HepG2 (cell line): Measurements from ENCODE around the gene GFPT1. TPM values are rescaled to one million over a fixed set of nuclear protein-coding genes. Genes with fewer than 3 reads are reported as not detected.

Experiments
- DZIP1 ChIP-seq: sonication (generic); formaldehyde crosslinking; IDR thresholded peaks from 2 replicates; pipeline ENCODE4 v1.5.0; 2020; ENCODE audit warnings: mild to moderate bottlenecking, missing genetic modification reagents
- FOXK2 ChIP-seq: fragments of 450-650 bp; IDR thresholded peaks from 2 replicates; pipeline ENCODE4 v1.6.1; 2016
- HHEX ChIP-seq: IDR thresholded peaks from 2 replicates; pipeline ENCODE4 v1.6.1; 2016; ENCODE audit warnings: control low read depth
- HOXA9 ChIP-seq: sonication (generic); formaldehyde crosslinking; IDR thresholded peaks from 2 replicates; pipeline ENCODE4 v1.8.1; 2022; ENCODE audit warnings: missing genetic modification reagents, mild to moderate bottlenecking, moderate library complexity, borderline replicate concordance
- IKZF1 ChIP-seq: fragments of 450-650 bp; IDR thresholded peaks from 2 replicates; pipeline ENCODE4 v1.7.1; 2016
- IRF1 ChIP-seq: sonication (generic); formaldehyde crosslinking; IDR thresholded peaks from 2 replicates; pipeline ENCODE4 v1.4.0; 2020; ENCODE audit warnings: low read depth, mild to moderate bottlenecking, missing genetic modification reagents
- KDM4B ChIP-seq: sonication (generic); formaldehyde crosslinking; IDR thresholded peaks from 2 replicates; pipeline ENCODE4 v1.4.0; 2020; ENCODE audit warnings: missing genetic modification reagents
- POGZ ChIP-seq: sonication (generic); formaldehyde crosslinking; IDR thresholded peaks from 2 replicates; pipeline ENCODE4 v1.4.0; 2020; ENCODE audit warnings: mild to moderate bottlenecking, missing genetic modification reagents
- POLR2AphosphoS2 ChIP-seq: IDR thresholded peaks from 2 replicates; pipeline ENCODE4 v1.6.1; 2011; ENCODE audit warnings: low read depth, low read length, improper control_type of control experiment
- SIX4 ChIP-seq: sonication (generic); formaldehyde crosslinking; IDR thresholded peaks from 2 replicates; pipeline ENCODE4 v1.4.0; 2020; ENCODE audit warnings: missing genetic modification reagents
- TEAD3 ChIP-seq: optimal IDR thresholded peaks from 2 replicates; pipeline ENCODE3; 2016; ENCODE audit warnings: borderline replicate concordance
- ZMYM4 ChIP-seq: sonication (generic); formaldehyde crosslinking; IDR thresholded peaks from 2 replicates; pipeline ENCODE4 v1.8.1; 2023; ENCODE audit warnings: mild to moderate bottlenecking, missing genetic modification reagents
- ZNF121 ChIP-seq: sonication (generic); formaldehyde crosslinking; IDR thresholded peaks from 2 replicates; pipeline ENCODE4 v1.5.0; 2020; ENCODE audit warnings: mild to moderate bottlenecking, missing genetic modification reagents
- ZNF281 ChIP-seq: sonication (generic); formaldehyde crosslinking; IDR thresholded peaks from 2 replicates; pipeline ENCODE4 v1.4.0; 2020; ENCODE audit warnings: missing genetic modification reagents, borderline replicate concordance
- ZNF335 ChIP-seq: sonication (generic); formaldehyde crosslinking; IDR thresholded peaks from 2 replicates; pipeline ENCODE4 v1.4.0; 2020; ENCODE audit warnings: missing genetic modification reagents
- ZNF512B ChIP-seq: sonication (generic); formaldehyde crosslinking; IDR thresholded peaks from 2 replicates; pipeline ENCODE4 v1.5.1; 2020; ENCODE audit warnings: missing genetic modification reagents, mild to moderate bottlenecking, borderline replicate concordance
- ZNF564 ChIP-seq: sonication (generic); formaldehyde crosslinking; IDR thresholded peaks from 2 replicates; pipeline ENCODE4 v1.8.1; 2023; ENCODE audit warnings: mild to moderate bottlenecking, missing genetic modification reagents
- ZNF652 ChIP-seq: IDR thresholded peaks from 2 replicates; pipeline ENCODE4 v1.6.1; 2016; ENCODE audit warnings: low read depth, borderline replicate concordance
- ZNF691 ChIP-seq: sonication (generic); formaldehyde crosslinking; IDR thresholded peaks from 2 replicates; pipeline ENCODE4 v1.4.0; 2020; ENCODE audit warnings: missing genetic modification reagents, low read depth, mild to moderate bottlenecking, borderline replicate concordance
- ZNF768 ChIP-seq: sonication (generic); formaldehyde crosslinking; IDR thresholded peaks from 2 replicates; pipeline ENCODE4 v1.4.0; 2020; ENCODE audit warnings: missing genetic modification reagents
- ZNF781 ChIP-seq: sonication (generic); formaldehyde crosslinking; IDR thresholded peaks from 2 replicates; pipeline ENCODE4 v1.5.1; 2020; ENCODE audit warnings: borderline replicate concordance, mild to moderate bottlenecking, missing genetic modification reagents; ENCODE audit errors: not compliant biosample characterization
- polyA plus RNA-seq, 8 experiments: library from polyadenylated mRNA; depleted of rRNA in 3 of 8; stranded (reverse) in 7 of 8; unstranded in 1 of 8; fragments of >200 nt; fragmentation: Illumina TruSeq in 4 of 8; extraction: Trizol in 4 of 8; gene quantifications; 2 replicates each; pipeline versions ENCODE4 v1.2.1 to v1.2.3, GENCODE V29; 2011 to 2016; ENCODE audit warnings: low read depth in 4 of 8, missing spikeins in 1 of 8, mixed read lengths in 1 of 8; ENCODE audit not compliant: insufficient read depth in 1 of 8
- total RNA-seq, 5 experiments: library from RNA; depleted of rRNA; stranded (reverse); fragments of >200 nt; fragmentation: Illumina TruSeq; extraction: Trizol; gene quantifications; 2 replicates each; pipeline ENCODE4 v1.2.3, GENCODE V29; 2016; ENCODE audit warnings: low read depth in 1 of 5

GFPT1 gene
- total and polyA plus RNA-seq, 2 of the 13 experiments (the other 11 are each of a cell fraction or from before 2014, with no cell fraction given): 24.0 to 84.9 TPM

- TF ChIP-seq ZNF512B (CRISPR knock-in tag) (no peak), ZNF768 (CRISPR knock-in tag) (0 out of 2 replicates have a peak, but pooled peaks have one; percentile 17), FOXK2 (no peak), POGZ (CRISPR knock-in tag) (no peak), ZNF691 (CRISPR knock-in tag) (no peak), ZNF564 (CRISPR knock-in tag) (no peak), IRF1 (CRISPR knock-in tag) (no peak), DZIP1 (CRISPR knock-in tag) (no peak), SIX4 (CRISPR knock-in tag) (peak; percentile 65; the same call in 1 of the 2 replicates), HHEX (CRISPR knock-in tag) (no peak), ZNF652 (CRISPR knock-in tag) (no peak), ZNF281 (CRISPR knock-in tag) (no peak), ZNF335 (CRISPR knock-in tag) (no peak), ZMYM4 (CRISPR knock-in tag) (peak; percentile 84), POLR2AphosphoS2 (no peak), TEAD3 (CRISPR knock-in tag) (peak; percentile 81), KDM4B (CRISPR knock-in tag) (no peak), IKZF1 (no peak), ZNF121 (CRISPR knock-in tag) (peak; percentile 74), HOXA9 (CRISPR knock-in tag) (no peak), ZNF781 (no peak)
Measured at GRCh38 chr2:69279931-69280681, 106.9 kb downstream of the GFPT1 start (continued).
